LHCN-M2 (cell line): ENCODE data around the gene SMO. TPM values are rescaled to one million over a fixed set of nuclear protein-coding genes. Genes with fewer than 3 reads are reported as not detected.
"Not testable (repeated sequence)": the region's sequence is repeated elsewhere in the genome, so short reads cannot be mapped to it uniquely, and the experiment has no call there.

Experiments
- DNase-seq: peaks from one replicate; pipeline ENCODE4 v3.0.0-alpha.2; 2012; ENCODE audit warnings: low read depth
- total RNA-seq: library from RNA; depleted of rRNA; stranded (reverse); fragments of >200 nt; gene quantifications from 2 replicates; pipeline ENCODE4 v1.2.3, GENCODE V29; 2014; rRNA removed

Gene SMO
- total RNA-seq, 1 experiment from 2014 or later = 1.8 TPM

- DNase-seq = no peak
These were observed 43.2 kb downstream of the SMO start for GRCh38 chr7:129231666-129232065.

- DNase-seq = no peak
These were observed 50.1 kb downstream of the SMO start for GRCh38 chr7:129238546-129238945.

- no peak for DNase-seq
These were observed 51.8 kb downstream of the SMO start for GRCh38 chr7:129240119-129240820.

GRCh38 chr7:129244220-129244619 lies 55.8 kb downstream of the SMO start:
- no peak for DNase-seq

GRCh38 chr7:129245533-129245932 lies 57.1 kb downstream of the SMO start:
- no peak for DNase-seq

GRCh38 chr7:129247087-129247486 lies 58.7 kb downstream of the SMO start:
- DNase-seq = no peak

GRCh38 chr7:129252128-129252527 lies 63.7 kb downstream of the SMO start:
- DNase-seq = no peak

- DNase-seq = not testable (repeated sequence)
These were observed 64.2 kb downstream of the SMO start for GRCh38 chr7:129252603-129253002.

GRCh38 chr7:129255800-129256199 lies 67.4 kb downstream of the SMO start:
- no peak for DNase-seq

GRCh38 chr7:129256221-129256620 lies 67.8 kb downstream of the SMO start:
- DNase-seq = no peak

GRCh38 chr7:129257168-129257567 lies 68.7 kb downstream of the SMO start:
- no peak for DNase-seq

- DNase-seq = no peak
These were observed 70.4 kb downstream of the SMO start for GRCh38 chr7:129258649-129259389.

GRCh38 chr7:129262324-129262723 lies 73.9 kb downstream of the SMO start:
- DNase-seq = peak; percentile 31

Other genes with a start within 250 kb of the SMO start
- 70.7 and 71.1 TPM in 2 replicates for gene TNPO3, start 133.5 kb upstream of the SMO start, total RNA-seq
- 0.57 TPM in 1 of 2 replicates, not detected in the other for gene TSPAN33, start 43.9 kb upstream of the SMO start, total RNA-seq
- 11.9 and 12.1 TPM in 2 replicates for gene AHCYL2, start 36.4 kb downstream of the SMO start, total RNA-seq
- 100 and 104 TPM in 2 replicates for gene STRIP2, start 245.8 kb downstream of the SMO start, total RNA-seq